Measurements from ENCODE around the gene PDLIM5.
"Not testable (repeated sequence)": the region's sequence is repeated elsewhere in the genome, so short reads cannot be mapped to it uniquely, and the experiment has no call there.

Gene PDLIM5

DNA sequence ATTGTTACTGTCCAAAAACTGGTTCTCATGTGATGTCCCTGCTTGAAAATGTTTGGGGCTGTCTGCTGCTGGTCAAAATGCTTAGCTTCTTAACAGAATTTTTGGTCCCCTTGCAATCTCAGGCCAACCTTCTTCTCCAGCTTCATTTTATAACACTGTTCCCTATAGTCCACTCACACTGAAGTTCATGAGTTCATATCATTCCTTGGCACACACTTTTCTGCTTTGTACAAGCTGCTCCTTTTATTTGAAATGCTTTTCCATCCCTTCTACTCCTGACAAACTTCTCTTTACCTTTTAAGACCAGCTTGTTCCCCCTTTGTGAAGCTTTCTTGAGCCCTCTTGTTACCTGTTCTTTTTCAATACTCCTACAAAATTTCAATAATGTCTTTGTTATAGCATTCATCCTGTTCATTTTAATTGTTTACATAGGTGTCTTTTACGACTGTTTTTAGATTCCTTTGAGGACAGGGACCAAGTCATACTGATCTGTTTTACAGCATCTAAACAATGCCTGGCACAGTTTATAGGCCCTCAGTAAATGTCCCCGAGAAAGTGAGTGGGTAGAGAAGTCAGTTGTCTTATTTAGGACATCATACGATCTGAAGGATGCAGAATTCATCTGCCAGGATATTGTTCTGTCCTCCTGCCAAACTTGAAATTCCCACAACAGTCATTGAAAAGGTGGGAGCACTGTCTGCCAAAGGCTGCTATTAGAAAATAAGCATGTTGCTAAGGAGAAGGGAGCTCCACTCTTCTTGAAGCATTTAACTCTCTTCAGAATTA is 171.6 kb downstream of the PDLIM5 start:
- H3K4me3 ChIP-seq (ENCODE audit: low read length), result no peak overlapping the region
- no peaks in the 10 kb centered on the region for H3K4me1 ChIP-seq (ENCODE audit: insufficient read depth, low read length)
- H3K27ac ChIP-seq (ENCODE audit: low read length), result no peak overlapping the region
- no peaks in the 10 kb centered on the region for H3K27me3 ChIP-seq (ENCODE audit: insufficient read depth, low read length)
- H3K9ac ChIP-seq (ENCODE audit: low read depth, low read length), result no peak overlapping the region
- no peaks in the 10 kb centered on the region for H3K9me3 ChIP-seq (ENCODE audit: insufficient read depth, low read depth, low read length)
- H3K36me3 ChIP-seq (ENCODE audit: insufficient read depth, low read depth, low read length), result peaks cover 4% of the 10 kb centered on the region; the same call in 1 of the 2 replicates

DNA sequence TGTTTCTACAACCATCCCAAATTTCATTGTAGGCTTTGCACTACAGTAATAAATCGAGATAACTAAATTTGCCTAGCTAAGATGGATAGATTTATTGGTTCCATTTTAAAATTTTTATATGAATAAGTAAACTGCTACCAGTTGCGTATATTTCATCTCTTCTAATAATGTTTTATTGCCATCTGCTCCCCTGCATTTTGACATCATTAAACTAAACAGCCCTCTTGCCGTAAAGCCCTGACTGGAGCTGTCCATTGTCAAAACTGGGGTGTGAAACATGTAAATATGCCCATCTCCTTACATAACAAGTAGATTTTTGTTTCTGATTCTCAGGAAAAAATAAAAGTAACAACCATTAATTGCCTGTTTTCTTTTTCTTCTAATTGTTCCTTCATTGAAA is 175.2 kb downstream of the PDLIM5 start:
- H3K4me1 ChIP-seq (ENCODE audit: insufficient read depth, low read length), result no peaks in the 10 kb centered on the region
- no peak overlapping the region for H3K4me3 ChIP-seq (ENCODE audit: low read length)
- no peaks in the 10 kb centered on the region for H3K9me3 ChIP-seq (ENCODE audit: insufficient read depth, low read depth, low read length)
- H3K27ac ChIP-seq (ENCODE audit: low read length), result no peak overlapping the region
- H3K9ac ChIP-seq (ENCODE audit: low read depth, low read length), result no peak overlapping the region
- peaks cover 4% of the 10 kb centered on the region; the same call in 1 of the 2 replicates for H3K36me3 ChIP-seq (ENCODE audit: insufficient read depth, low read depth, low read length)
- no peaks in the 10 kb centered on the region for H3K27me3 ChIP-seq (ENCODE audit: insufficient read depth, low read length)

DNA sequence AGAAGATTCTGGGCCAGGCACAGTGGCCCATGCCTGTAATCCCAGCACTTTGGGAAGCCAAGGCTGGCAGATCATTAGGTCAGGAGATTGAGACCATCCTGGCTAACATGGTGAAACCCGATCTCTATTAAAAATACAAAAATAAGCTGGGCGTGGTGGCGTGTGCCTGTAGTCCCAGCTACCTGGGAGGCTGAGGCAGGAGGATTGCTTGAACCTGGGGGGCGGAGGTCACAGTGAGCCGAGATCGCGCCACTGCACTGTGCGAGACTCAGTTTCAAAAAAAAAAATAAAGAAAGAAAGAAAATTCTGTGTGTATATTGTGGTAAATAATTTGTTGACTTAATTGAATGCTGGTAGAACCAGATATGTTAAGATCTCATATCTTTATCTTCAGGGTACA is 177.3 kb downstream of the PDLIM5 start:
- H3K27me3 ChIP-seq (ENCODE audit: insufficient read depth, low read length); H3K9me3 ChIP-seq (ENCODE audit: insufficient read depth, low read depth, low read length); H3K4me3 ChIP-seq (ENCODE audit: low read length); H3K36me3 ChIP-seq (ENCODE audit: insufficient read depth, low read depth, low read length); H3K4me1 ChIP-seq (ENCODE audit: insufficient read depth, low read length); H3K27ac ChIP-seq (ENCODE audit: low read length); H3K9ac ChIP-seq (ENCODE audit: low read depth, low read length): not testable (repeated sequence)

DNA sequence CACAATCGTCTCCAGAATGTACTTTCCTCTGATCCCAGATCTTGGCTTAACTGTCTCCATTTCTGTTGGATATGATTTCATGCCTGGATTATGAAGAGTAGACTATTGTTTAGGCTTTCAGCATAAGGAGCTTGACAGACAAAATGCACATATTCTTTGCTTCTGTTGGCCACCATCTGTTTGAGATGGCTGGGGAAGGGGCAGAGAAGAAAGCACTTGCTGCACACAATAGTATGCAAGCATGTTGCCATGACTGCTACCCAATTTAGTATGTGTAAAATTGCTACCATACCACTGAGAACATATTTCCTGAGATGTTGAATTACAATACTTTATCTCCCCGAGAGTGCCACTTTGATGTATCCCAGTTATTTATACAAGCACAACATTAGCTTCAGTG is 178.1 kb downstream of the PDLIM5 start:
- Histone ChIP-seq H3K36me3 (ENCODE audit: insufficient read depth, low read depth, low read length) (no peaks in the 10 kb centered on the region), H3K4me3 (ENCODE audit: low read length) (no peak overlapping the region), H3K4me1 (ENCODE audit: insufficient read depth, low read length) (no peaks in the 10 kb centered on the region), H3K9me3 (ENCODE audit: insufficient read depth, low read depth, low read length) (no peaks in the 10 kb centered on the region), H3K9ac (ENCODE audit: low read depth, low read length) (no peak overlapping the region), H3K27me3 (ENCODE audit: insufficient read depth, low read length) (no peaks in the 10 kb centered on the region), H3K27ac (ENCODE audit: low read length) (no peak overlapping the region)

DNA sequence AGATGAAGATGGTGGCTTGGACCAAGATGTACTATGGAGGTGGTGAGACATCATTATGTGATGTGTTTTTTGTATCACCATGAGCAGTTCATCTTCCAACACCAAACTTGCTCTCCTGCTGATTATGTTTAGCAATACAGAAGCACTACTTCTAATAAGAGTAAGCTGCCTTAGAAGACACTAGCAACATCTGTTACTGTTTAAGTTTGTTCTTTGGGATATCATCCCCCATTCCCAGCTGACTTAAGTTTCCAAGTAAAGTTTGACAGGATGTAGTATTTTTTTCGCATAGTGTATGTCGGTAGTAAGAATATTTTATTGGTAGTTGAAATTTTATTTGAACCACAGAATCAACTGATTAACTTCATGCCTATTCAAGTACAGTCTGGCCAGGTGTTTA is 182.5 kb downstream of the PDLIM5 start:
- H3K27ac ChIP-seq (ENCODE audit: low read length), result no peak overlapping the region
- H3K9me3 ChIP-seq (ENCODE audit: insufficient read depth, low read depth, low read length), result no peaks in the 10 kb centered on the region
- no peaks in the 10 kb centered on the region for H3K4me1 ChIP-seq (ENCODE audit: insufficient read depth, low read length)
- H3K4me3 ChIP-seq (ENCODE audit: low read length), result no peak overlapping the region
- no peaks in the 10 kb centered on the region for H3K27me3 ChIP-seq (ENCODE audit: insufficient read depth, low read length)
- H3K36me3 ChIP-seq (ENCODE audit: insufficient read depth, low read depth, low read length), result no peaks in the 10 kb centered on the region
- H3K9ac ChIP-seq (ENCODE audit: low read depth, low read length), result no peak overlapping the region

DNA sequence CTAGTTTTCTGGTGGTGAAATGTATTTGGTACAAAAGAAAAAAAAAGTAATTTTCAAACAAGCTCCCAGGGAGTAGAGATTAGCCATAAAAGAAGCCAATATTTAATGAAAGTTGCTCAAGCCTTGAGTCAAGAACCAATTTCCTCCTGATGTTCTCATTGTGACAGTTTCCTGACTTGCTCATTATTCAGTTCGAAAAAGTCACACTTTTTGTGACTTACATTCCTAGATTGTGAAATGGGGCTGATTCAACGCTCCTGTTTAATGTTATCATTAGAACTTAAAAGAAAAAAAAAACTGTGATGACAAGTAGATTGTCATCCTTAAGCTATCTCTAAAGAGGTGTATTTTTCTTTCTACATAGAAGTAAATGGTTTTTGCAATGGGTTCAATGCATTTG is 183.4 kb downstream of the PDLIM5 start:
- Histone ChIP-seq H3K9me3 (ENCODE audit: insufficient read depth, low read depth, low read length) (no peaks in the 10 kb centered on the region), H3K27me3 (ENCODE audit: insufficient read depth, low read length) (no peaks in the 10 kb centered on the region), H3K27ac (ENCODE audit: low read length) (no peak overlapping the region), H3K9ac (ENCODE audit: low read depth, low read length) (no peak overlapping the region), H3K4me3 (ENCODE audit: low read length) (no peak overlapping the region), H3K36me3 (ENCODE audit: insufficient read depth, low read depth, low read length) (0 out of 2 replicates have a peak, but pooled peaks cover under 1% of the 10 kb centered on the region), H3K4me1 (ENCODE audit: insufficient read depth, low read length) (no peaks in the 10 kb centered on the region)

DNA sequence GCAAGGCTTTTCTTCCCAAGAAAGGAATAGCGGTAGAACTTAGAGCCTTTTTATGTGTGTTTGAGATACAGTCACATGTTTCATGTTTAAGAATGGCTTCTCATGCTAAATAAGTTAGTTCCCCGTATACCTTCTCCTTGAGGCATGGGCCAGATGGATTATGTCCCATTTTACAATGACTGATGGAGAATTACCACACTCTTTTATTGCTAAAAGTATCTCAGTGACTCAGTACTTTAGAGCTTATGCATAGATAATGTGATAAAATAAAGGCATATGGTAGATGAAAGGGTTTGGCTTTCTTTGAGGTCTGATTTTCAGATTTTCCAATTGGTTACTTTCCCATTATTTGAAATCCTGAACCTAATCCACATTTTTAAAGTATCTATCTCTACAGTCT is 184.3 kb downstream of the PDLIM5 start:
- no peak overlapping the region for H3K4me3 ChIP-seq (ENCODE audit: low read length)
- H3K4me1 ChIP-seq (ENCODE audit: insufficient read depth, low read length), result no peaks in the 10 kb centered on the region
- H3K27ac ChIP-seq (ENCODE audit: low read length), result no peak overlapping the region
- peaks cover 8% of the 10 kb centered on the region; the same call in 1 of the 2 replicates for H3K36me3 ChIP-seq (ENCODE audit: insufficient read depth, low read depth, low read length)
- no peaks in the 10 kb centered on the region for H3K27me3 ChIP-seq (ENCODE audit: insufficient read depth, low read length)
- no peak overlapping the region for H3K9ac ChIP-seq (ENCODE audit: low read depth, low read length)
- no peaks in the 10 kb centered on the region for H3K9me3 ChIP-seq (ENCODE audit: insufficient read depth, low read depth, low read length)

DNA sequence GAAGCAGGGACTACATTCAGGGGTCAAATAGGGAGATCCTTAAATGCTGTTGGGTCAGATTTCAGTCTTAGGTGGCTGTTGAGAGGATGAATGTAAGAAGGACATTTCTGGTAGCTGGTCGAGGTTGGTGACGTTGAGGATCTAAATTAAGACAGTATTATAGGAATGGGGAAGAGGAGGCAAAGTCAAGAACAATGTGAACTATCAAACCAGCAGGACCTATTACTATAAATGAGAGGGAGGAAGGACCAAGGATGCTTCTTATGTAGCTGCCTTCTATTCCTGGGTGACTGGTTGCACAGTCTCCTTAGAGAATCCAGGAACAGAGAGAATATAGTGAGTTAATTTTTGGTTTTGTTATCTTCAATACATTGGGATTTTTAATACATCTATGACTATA is 187.6 kb downstream of the PDLIM5 start:
- Histone ChIP-seq H3K27me3 (ENCODE audit: insufficient read depth, low read length) (no peaks in the 10 kb centered on the region), H3K27ac (ENCODE audit: low read length) (no peak overlapping the region), H3K4me3 (ENCODE audit: low read length) (no peak overlapping the region)

DNA sequence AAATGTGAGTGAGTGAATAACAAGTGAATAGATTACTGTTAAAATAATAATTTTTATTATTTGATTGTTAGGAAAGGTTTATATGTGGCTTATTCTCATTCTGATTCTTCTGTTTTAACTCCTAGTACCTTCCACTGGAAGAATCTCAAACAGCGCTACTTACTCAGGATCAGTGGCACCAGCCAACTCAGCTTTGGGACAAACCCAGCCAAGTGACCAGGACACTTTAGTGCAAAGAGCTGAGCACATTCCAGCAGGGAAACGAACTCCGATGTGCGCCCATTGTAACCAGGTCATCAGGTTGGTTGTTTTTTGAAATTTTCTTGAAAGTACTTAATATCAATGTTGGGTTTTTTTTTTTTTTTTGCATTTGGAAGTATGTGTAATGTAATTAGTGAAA is 188.4 kb downstream of the PDLIM5 start:
- no peak overlapping the region for H3K27ac ChIP-seq (ENCODE audit: low read length)
- H3K9me3 ChIP-seq (ENCODE audit: insufficient read depth, low read depth, low read length), result no peaks in the 10 kb centered on the region
- H3K4me1 ChIP-seq (ENCODE audit: insufficient read depth, low read length), result no peaks in the 10 kb centered on the region
- no peaks in the 10 kb centered on the region for H3K27me3 ChIP-seq (ENCODE audit: insufficient read depth, low read length)
- H3K9ac ChIP-seq (ENCODE audit: low read depth, low read length), result no peak overlapping the region
- H3K36me3 ChIP-seq (ENCODE audit: insufficient read depth, low read depth, low read length), result peaks cover 8% of the 10 kb centered on the region; the same call in 1 of the 2 replicates
- no peak overlapping the region for H3K4me3 ChIP-seq (ENCODE audit: low read length)

More for the DNA sequence above, 187.6 kb downstream of the PDLIM5 start:
- no peaks in the 10 kb centered on the region for H3K9me3 ChIP-seq (ENCODE audit: insufficient read depth, low read depth, low read length)
- H3K9ac ChIP-seq (ENCODE audit: low read depth, low read length), result no peak overlapping the region
- no peaks in the 10 kb centered on the region for H3K4me1 ChIP-seq (ENCODE audit: insufficient read depth, low read length)
- H3K36me3 ChIP-seq (ENCODE audit: insufficient read depth, low read depth, low read length), result peaks cover 8% of the 10 kb centered on the region; the same call in 1 of the 2 replicates

DNA sequence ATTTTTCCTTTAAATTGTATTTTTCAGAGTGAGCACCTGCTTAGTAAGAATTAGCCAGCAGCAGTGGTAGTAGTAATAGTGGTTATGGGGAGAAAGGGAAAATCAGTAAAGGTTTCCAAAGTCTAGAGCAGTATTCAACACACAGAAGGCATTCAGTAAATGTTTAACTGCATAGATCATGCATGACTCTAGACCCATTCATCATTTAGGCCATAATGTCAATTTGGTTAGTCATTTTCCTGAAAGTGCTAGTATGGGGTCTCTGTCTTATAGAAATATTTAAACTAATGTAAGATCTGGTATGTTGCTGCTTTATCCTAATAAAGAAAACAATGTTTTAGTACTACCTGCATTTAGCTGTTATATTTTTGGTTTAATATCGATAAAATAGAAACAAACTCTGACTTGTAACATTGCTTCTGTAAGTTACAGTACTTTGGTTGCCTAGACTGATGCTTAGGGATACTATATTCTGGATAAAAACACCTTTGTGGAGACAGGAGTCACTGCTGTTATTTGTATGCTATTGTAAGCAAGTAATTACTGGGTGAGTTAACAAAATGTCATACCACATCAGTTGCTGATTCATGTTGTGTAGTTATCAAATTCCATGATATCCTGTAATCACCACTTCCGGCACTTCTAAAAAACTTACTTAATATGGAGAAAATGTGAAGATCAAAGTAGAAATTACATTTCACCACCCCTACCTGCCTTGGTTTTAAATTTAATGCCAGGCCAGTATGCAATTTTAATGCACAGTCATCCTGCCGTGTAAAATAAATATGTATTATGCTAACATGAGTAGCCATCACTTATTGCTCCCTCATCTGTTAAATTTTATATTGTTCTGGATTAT is 190.2 kb downstream of the PDLIM5 start:
- Histone ChIP-seq H3K27ac (ENCODE audit: low read length) (no peak overlapping the region), H3K36me3 (ENCODE audit: insufficient read depth, low read depth, low read length) (peaks cover 8% of the 10 kb centered on the region; the same call in 1 of the 2 replicates), H3K4me3 (ENCODE audit: low read length) (no peak overlapping the region), H3K27me3 (ENCODE audit: insufficient read depth, low read length) (no peaks in the 10 kb centered on the region), H3K4me1 (ENCODE audit: insufficient read depth, low read length) (no peaks in the 10 kb centered on the region), H3K9ac (ENCODE audit: low read depth, low read length) (no peak overlapping the region), H3K9me3 (ENCODE audit: insufficient read depth, low read depth, low read length) (no peaks in the 10 kb centered on the region)

DNA sequence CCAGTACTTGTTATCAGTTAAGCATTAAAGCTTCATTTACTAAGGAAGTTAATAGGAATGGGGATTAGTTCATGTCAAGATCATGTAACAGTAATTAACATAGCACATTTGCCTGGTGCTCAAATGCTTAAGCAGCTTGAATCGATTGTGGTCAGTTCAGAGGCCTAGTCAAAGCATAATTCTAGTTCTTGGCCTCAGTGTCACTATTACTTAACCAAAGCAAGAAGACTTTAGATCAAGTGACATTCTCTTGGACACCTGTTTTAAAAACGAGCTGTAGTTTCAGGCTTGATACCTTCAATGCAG is 190.8 kb downstream of the PDLIM5 start:
- Histone ChIP-seq H3K36me3 (ENCODE audit: insufficient read depth, low read depth, low read length) (peaks cover 8% of the 10 kb centered on the region; the same call in 1 of the 2 replicates), H3K4me1 (ENCODE audit: insufficient read depth, low read length) (no peaks in the 10 kb centered on the region), H3K4me3 (ENCODE audit: low read length) (no peak overlapping the region), H3K9ac (ENCODE audit: low read depth, low read length) (no peak overlapping the region), H3K27me3 (ENCODE audit: insufficient read depth, low read length) (no peaks in the 10 kb centered on the region), H3K27ac (ENCODE audit: low read length) (no peak overlapping the region), H3K9me3 (ENCODE audit: insufficient read depth, low read depth, low read length) (no peaks in the 10 kb centered on the region)

DNA sequence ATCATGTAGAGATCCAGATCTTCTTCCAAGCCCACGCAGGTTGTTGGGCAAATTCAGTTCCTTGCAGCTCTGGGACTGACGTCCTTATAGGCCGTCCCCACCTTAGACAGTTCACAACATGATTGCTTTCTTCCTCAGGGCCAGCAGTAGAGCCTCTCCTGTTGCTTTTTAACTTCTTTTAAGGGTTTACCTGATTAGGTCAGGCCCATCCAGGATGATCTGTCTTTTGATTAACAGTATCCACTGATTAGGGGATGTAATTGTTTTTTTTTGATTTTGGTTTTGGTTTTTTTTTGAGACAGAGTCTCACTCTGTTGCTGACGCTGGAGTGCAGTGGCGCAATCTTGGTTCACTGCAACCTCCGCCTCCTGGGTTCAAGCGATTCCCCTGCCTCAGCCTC is 197.0 kb downstream of the PDLIM5 start:
- H3K27me3 ChIP-seq (ENCODE audit: insufficient read depth, low read length), result no peaks in the 10 kb centered on the region
- H3K9me3 ChIP-seq (ENCODE audit: insufficient read depth, low read depth, low read length), result no peaks in the 10 kb centered on the region
- no peaks in the 10 kb centered on the region for H3K36me3 ChIP-seq (ENCODE audit: insufficient read depth, low read depth, low read length)
- H3K9ac ChIP-seq (ENCODE audit: low read depth, low read length), result no peak overlapping the region
- H3K27ac ChIP-seq (ENCODE audit: low read length), result no peak overlapping the region
- H3K4me3 ChIP-seq (ENCODE audit: low read length), result no peak overlapping the region
- H3K4me1 ChIP-seq (ENCODE audit: insufficient read depth, low read length), result no peaks in the 10 kb centered on the region

Measured in iPS-20b (cell line).